HG03460 (cell line): Measurements from ENCODE around the gene OSR1.

Experiments used
- ATAC-seq: cut with Tn5 transposase; IDR thresholded peaks from one replicate; pipeline ENCODE4 v1.9.1; 2021; ENCODE audit not compliant: unreplicated experiment

OSR1 gene

GRCh38 chr2:19359456-19359855, 1.0 kb upstream of the OSR1 start:
- ATAC-seq = no peak

- ATAC-seq = no peak
Observed at GRCh38 chr2:19359021-19359357, 566 bp upstream of the OSR1 start.

GRCh38 chr2:19357402-19358241, 801 bp downstream of the OSR1 start:
- ATAC-seq = no peak

DNA sequence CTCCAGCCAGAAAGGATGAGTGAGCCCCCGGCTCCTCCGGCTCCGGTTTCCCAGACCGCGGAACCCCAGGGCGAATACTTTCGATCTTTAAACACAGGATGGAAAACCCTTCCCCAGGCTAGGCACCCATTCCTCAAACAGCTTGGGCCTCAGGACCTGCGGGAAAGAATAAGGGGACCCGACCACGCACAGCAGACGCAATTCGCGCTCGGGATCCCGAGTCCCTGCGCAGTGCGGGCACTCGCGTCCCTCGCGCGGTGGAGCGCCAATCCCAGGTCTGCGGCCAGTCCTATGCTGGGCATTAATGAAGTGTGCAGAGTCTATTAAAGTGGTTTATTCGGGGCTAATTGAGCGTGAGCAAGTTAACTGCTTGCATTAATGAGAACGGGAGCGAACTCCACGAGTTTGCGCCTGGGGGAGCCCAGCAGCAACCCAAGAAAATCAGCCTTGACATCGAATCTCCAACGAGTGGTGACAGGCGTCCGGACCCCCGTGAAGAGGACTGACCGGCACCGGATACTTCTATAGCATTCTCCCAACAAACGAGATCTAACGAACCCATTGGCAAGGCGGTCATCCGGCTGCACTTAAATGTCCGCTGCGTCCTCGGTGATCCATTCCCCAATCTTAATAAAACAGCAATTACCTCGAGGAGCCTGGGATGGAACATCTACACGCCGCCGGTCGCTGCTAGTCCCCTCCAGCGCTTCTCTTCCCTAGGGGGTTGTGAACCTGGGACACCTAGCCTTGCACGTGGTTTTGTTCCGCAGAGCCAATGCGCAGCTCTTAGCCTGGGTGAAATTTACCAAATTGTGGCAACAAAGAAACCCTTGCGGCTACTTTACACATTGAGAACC, 1.6 kb downstream of the OSR1 start:
- ATAC-seq = no peak

DNA sequence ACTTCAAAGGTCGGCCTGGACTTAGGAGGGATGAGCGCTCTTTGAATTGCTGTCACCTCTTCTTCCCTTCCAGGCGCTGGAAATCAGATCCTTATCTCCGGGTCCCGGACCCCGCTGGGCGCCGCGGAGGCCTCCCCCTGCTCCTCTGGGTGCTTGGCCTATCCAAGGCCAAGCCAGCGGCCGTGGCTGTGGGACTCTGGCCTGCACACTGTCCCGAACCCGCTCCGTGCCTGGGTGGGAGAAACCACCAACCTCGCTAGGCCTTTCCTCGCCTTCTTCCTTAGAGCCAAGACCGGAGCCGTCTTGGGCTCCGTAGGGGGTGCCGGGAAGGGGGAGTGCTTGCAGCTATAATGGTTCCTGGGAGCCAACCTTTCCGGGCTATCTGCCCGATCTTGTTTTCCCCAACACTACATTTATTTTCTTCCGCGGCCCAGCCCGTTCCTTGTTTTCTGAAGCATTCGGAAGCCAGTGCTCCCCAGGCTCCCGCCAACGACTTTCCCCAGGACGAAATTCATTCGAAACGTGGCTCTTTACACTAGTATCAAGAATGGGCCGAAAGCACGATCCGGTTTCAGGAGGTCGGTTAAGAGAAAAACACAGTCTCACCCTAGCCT, 2.4 kb downstream of the OSR1 start:
- ATAC-seq = no peak

- no peak for ATAC-seq
Observed at GRCh38 chr2:19355416-19355821, 3.0 kb downstream of the OSR1 start.

DNA sequence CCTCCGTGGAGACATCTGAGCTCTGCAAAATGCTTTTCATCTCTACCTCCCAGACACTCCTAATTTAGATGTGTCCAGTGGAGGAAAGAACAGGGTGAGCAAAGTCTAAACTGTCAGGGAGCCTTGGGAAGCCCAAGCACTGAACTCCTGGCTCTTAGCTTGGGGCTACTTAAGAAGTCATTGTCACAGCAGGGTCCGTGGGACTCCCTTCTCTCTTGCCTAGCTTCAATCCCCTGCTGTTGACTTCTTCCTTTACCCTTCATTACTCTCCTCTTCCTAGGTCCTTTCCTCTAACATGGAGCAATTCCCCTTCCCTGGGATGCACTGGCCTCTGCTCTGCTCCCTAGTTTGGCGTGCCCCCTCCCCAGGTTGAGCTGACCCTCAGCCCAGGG, 3.4 kb downstream of the OSR1 start:
- no peak for ATAC-seq

DNA sequence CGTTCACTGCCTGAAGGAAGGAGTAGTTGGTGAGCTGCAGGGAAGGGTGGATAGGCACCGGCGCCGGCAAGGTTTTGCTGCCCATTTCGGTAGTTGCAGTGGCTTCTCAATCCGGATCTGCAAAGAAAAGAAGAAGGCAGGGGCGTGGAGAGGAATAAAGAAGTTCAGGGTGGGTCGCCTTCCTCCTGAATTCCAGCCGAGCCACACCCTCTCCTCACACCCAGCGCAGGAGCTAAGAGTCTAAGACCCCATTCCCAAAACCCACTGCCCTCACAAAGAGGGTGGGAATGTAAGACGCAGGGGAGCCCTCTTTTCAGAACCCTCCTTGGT, 4.7 kb downstream of the OSR1 start:
- no peak for ATAC-seq

GRCh38 chr2:19352946-19353720, 5.3 kb downstream of the OSR1 start:
- no peak for ATAC-seq

DNA sequence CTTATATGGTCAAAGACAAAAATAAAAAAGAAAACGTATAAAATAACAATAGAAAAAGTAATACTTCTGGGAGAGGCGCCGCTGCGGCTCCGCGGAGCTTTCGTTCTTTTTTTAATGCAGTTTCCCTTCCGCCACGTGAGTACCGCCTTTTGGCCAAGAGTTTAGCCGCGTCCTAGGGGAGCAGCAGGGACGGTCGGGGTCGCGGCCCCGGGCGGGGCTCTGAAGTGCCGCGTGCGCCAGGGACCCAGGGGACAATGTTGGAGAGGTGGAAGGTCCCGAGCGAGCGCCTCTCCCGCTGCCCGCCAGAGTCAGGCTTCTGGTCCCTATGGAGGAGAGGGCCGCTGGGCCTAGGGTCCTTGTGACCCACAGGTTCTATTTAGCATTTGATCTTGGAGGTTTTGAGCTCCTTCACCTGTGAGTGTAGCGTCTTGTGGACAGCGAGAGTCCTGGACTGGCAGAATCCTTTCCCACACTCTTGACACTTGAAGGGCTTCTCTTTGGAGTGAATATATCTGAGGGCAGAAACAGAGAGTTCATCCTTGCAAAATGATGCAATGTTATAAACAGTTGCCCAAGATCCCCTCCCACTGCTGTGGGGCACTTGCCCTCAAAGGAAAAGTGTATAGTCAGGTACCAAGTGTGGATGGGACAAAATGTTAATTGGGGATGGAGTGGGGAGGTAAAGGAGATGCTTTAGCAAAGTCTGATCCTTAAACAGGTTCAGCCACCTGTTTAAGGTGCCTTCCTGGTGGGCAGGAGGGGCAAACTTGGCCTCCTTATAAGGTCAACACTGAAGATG, 6.3 kb downstream of the OSR1 start:
- no peak for ATAC-seq

- ATAC-seq = no peak
Observed at GRCh38 chr2:19351499-19351898, 6.9 kb downstream of the OSR1 start.

DNA sequence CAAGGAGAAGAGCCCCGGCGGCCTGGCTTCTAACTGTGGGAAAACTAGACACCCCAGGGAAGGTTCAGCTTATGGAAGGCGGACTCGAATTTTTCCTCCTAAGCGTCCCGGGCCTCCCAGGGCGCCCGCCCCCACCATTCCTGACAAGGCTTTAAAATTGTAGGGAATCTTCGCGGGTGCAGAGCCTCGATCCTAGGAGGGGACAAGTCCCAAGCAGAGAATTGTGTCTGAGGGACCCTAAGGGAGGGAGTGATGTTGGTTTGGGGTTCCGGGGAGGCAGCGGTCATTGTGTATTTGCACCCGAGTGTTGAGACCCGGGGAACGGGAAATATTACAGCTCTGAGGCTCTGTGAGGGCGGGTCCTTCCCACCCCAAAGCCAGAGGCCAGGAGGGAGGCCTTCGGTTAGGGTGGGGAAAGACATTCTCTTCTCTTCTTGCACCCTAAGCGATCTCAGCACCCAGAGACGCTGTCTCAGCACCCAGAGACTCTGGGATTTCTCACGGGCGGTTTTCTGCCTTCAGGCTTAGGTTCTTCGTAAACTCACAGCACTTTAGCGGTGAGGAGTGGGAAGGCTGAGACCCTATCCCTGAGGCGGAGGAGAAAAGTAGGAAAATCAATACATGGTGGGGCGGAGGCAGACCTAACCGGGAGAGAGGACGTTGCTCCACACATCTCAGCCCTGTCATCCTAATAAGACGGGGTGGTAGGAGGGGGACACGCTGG, 7.6 kb downstream of the OSR1 start:
- no peak for ATAC-seq

DNA sequence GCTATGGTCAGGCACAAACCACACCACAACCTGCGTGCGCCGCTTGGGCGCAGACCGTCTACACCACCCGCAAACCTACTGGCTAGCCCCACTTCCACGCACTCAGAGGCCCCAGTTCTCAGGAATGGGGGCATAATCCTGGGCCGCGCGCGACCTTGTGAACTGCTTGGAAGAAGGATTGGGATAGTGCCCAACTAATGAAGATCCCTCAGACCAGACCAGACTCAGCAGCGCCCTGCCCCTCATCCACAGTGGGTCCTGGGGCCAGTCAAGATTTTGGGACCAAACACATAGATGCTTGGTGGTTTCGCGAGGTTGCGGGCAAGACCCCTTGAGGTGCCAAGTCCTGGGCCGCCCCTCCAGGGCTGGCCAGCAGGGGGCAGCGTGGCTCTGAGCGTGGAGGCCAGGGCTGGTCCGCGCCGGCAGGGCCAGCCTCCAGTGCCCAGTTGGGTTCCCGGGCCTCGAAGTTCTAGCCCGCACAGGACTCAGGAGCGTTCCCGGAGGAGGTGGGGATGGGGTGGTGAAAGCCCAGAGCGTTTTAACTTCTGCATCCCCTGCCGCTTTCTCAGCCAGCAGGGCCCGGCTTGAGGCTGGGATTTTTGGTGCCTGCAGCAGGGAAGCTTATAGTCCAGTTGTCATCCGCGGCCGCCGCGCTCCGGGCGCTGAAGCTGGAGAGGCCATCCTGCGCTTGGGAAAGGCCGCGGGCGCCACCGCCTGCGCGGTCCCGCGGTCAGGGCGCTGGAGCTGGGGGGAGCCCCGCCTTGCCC, 8.3 kb downstream of the OSR1 start:
- no peak for ATAC-seq

- no peak for ATAC-seq
Observed at GRCh38 chr2:19348692-19349091, 9.7 kb downstream of the OSR1 start.

- peak; percentile 94 for ATAC-seq
Observed at GRCh38 chr2:19347619-19348562, 10.5 kb downstream of the OSR1 start.

DNA sequence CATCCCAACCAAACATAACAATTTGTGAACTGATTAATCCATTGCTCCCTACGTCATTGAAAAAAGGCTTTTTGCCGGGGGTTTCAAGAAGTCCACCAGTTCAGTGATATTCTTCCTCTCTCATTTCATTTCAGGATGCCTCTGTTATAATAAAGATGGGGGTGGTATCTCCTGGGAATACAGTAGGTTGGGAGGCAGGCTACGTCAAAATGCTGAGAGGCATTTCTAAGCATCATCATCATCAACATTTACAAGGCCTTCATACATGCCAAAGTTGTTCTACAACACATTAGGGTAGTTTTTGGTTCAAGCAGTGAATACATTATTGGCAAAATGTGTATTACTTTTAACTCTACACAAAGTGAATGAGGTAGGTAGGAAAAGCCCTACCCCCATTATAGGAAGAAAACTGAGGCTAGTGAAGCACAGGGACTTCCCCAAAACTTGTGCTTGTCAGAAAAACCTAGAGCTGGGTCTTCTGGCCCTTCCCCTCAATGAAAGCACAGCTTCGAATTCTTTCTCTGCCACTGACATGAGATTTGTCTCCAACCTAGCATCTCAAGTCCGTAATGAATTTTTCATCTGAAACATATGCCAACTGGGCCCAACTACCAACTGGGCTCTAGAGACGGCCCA, 11.3 kb downstream of the OSR1 start:
- peak; percentile 10 for ATAC-seq

GRCh38 chr2:19337742-19338141, 20.7 kb downstream of the OSR1 start:
- no peak for ATAC-seq
